ENCODE measurements around the gene CDKAL1. TPM values are rescaled to one million over a fixed set of nuclear protein-coding genes. Genes with fewer than 3 reads are reported as not detected.

Gene CDKAL1
- total and polyA plus RNA-seq, 2 of the 8 experiments (the other 6 are each of a cell fraction or from before 2014, with no cell fraction given) = 8.4 to 24.6 TPM

DNA sequence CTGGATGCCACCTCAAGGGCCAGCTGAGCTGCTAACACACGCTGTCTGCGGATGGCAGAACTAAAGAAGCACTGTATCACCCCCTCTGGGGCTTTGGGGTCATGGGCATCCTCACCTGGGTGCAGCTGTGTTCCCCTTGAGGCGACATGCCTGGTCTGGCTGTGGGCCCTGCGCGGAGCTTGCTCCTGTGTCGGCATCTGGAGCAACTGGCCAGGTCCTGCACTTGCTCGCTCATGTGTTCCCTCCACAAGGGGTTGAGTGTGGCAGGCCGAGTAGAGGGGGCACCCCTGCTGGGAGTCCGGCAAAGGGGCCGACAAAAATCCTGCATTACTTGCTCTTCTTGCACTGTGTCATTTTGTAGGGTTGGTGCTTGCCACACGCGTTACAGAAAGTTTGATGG is 189.0 kb downstream of the CDKAL1 start (continued):
- TF ChIP-seq KDM4A (IDR thresholded peaks at IDR 0.05; ENCODE audit: low read depth, low read length, severe bottlenecking) (no peak), CBX5 (IDR thresholded peaks at IDR 0.05; ENCODE audit: low read depth, low read length) (no peak), TAF7 (optimal IDR thresholded peaks at IDR 0.05; ENCODE audit: borderline replicate concordance, low read depth, low read length) (no peak)

Data from H1 (cell line).